Measurements from ENCODE around the gene PCBD1.

Gene PCBD1

DNA sequence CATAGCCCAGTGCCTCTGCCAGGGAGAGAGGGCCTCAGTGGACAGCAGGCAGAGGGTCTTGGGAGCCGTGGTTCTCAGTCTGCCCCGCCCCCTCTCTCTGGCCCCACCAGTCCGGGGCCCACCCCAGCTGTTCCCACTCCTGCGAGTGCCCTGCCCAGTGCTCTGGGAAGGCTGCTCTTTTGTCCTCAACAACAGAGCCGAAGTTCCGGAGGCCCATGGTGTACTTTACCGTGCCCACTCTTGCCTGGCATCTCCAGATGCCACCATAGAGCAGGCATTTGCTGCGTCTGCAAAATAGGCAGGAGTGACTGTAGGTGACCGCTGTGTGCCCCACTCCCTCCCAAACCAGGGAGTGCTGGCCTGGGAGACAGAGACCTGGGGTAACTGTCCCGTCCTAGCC is 29.3 kb upstream of the PCBD1 start:
- no peak for DNase-seq (ENCODE audit: low read depth)

DNA sequence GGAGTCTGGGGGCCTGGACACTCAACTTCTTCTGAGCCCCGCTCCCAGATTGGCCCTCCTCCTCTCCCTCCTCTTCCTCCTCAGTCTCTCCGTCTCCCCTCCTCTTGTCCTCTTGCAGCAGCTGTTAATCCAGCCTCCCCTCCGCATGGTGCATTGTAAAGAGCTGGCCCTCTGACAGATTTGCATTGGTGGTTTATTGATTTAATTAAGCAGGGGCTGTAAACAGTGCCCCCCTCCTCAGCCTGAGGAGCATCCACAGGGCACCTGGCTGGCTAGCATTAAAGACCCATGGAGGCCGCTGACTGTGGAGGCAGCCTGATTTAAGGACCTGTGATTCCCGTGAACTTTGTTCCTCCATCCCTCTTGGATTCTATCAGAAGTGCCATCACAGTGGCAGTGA is 28.9 kb upstream of the PCBD1 start:
- DNase-seq (ENCODE audit: low read depth), result no peak

DNA sequence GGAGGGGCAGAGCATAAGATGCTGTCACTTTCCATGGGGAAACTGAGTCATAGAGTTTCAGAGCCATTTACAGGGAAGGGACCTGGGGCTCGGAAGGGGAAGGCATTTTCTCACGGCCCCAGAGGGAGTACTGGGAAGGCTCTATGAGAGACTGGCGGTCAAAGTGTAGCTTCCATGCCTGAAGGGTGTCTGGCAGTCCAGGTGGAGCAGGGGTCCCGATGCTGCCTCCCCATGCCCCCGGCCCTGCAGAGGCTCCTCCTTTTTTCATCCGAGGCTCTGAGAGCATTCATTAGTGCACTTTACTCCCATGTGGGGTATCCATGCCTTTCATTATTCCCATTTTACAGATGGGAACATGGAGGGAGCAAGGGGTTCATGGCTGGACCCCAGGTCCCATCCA is 27.9 kb upstream of the PCBD1 start:
- DNase-seq (ENCODE audit: low read depth), result no peak

DNA sequence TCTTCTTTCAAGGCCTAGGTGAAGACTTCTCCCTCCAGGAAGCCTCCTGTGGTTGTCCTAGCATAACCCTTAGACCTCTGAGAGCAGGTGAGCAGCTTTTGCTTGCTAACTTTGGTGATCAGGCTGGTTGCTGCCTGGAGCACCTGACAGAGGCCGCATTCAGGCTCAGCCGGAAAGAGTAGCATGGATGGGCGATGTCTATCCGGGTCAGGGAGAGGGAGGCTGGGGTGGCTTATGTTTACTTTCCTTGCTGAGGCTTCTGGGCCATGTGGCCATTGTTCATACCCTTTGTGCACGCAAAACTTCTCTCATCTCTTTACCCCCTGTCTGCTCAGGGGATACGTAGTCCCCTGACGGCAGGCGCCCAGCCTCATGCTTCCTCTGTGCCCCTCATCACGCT is 27.4 kb upstream of the PCBD1 start:
- no peak for DNase-seq (ENCODE audit: low read depth)

DNA sequence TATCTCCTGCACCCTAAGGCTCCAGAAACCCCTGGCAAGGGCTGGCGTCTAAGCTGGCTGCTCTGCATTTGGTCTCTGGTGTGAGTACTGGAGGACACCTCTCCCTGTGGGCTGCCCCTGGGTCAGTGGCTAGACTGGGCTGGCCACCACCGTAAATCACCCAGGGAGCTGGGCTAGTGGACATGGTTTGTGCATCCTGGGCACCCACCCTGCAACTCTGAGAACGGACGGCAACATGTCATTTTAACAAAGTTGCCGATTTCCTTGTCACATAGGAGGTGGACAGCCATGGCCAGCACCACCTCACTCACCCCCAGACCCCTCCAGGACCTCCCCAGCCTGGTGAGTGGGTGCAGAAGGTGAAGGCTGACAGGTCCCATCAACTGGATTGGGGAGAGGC is 26.8 kb upstream of the PCBD1 start:
- no peak for DNase-seq (ENCODE audit: low read depth)

DNA sequence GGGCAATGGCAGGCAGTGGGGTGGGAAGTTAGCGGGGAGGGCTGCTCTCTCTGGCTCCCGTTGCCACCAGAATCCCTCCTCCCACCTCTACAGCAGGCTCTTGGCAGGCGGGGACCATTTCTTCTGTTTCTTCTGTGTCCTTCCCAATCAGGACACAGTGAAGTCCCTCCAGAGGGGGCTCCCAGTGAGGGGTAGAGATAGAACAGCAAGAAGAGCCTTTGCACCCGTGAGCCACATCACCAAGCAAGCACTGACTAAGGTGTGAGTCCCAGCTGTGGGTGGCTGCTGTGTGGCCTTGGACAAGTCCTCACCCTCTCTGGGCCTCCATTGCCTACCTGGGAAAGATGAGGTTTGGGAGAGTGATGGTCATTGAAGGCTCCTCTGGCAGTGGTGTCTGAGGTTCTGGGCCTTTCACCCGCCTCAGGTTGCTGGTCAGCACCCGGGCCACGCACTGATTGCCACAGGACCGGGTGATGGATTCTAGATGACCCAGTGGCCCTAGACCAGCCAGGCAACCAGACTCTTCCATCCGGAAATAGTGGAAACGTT is 26.0 kb upstream of the PCBD1 start:
- no peak for DNase-seq (ENCODE audit: low read depth)

DNA sequence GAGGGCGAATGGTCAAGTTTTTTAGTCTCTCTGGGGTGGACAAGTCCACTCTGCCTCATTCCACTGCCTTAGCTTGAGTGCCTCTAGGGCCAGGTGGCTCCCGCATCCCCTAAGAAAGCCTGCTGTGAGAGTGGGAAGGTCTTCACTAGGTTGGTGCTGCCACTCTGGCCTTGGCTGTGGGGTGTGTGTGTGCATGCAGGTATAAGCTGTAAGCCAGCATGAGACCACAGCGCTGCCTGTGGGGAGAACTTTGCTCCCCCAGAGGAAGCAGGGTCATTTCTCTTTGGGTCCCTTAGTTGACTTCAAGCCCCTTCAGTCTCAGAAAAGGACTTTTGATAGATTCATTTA is 25.5 kb upstream of the PCBD1 start:
- DNase-seq (ENCODE audit: low read depth), result no peak

DNA sequence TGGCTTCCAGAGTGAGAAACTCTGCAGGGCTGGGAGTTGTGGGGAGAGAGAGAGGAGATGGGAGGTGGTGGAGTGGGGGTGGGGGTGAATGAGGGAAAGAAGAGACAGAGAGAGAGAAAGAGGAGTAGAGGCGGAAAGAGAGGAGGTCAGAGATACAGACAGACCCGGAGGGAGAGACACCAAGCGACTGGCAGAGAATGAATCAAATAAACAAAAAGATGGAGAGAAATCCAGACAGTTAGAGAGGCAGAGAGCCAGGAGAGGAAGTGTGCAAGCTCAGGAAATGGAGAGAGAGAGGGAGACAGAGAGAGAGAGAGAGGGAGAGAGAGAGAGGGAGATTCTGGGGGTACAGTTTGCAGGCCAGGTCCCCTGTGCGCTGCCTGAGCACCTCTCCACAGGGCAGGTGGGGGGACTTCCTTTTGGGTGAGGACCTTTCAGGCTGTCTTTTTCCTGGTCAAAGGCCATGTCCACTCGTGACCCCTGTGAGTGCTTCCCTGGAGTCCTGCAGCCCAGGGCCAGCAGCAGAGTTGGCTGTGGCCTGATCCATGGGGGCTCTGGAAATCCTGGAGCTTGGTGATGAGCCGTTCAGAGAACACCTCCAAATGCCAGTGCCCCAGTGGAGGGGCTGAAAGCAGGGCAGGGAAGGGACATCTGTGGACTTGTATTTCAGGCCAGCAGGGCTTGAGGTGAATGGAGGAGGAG is 25.0 kb upstream of the PCBD1 start:
- DNase-seq (ENCODE audit: low read depth), result no peak

DNA sequence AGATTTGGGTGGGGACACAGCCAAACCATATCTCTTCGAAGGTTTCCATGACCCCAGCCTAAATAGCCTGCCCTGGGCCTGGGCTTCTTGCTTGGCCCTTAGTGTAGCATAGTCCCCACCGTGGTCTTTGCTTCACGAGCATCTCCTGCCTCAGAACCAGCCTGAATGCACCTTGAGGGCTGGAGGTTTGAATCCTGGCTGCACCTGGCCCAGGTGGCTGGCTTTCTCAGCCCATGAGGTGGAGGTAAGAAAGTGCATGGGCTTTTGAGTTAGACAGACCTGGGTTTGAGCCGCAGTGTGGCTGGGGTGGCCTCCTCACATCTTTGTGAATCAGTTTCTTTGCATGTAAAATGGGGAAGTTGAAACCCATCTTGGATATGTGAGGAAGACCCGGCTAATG is 24.2 kb upstream of the PCBD1 start:
- DNase-seq (ENCODE audit: low read depth), result no peak

DNA sequence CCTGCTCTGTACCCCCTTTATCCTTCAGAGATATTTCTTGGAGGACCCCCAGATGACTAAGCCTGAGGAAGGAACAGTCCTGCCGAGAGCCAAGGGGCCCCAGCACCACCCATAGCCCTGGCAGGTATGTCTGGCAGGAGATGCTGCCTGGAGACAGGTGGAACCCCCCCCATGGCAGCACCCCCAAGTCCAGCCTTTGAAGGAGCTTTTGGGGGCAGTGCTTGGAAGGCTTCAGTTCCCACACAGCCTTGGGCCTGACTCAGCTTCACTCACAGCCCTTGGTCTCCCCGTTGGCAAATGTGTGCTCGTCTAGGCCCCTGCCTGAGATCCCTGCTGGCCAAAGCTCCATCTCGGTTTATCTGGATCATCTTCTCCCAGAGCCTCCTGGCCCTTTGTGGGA is 23.0 kb upstream of the PCBD1 start:
- no peak for DNase-seq (ENCODE audit: low read depth)

DNA sequence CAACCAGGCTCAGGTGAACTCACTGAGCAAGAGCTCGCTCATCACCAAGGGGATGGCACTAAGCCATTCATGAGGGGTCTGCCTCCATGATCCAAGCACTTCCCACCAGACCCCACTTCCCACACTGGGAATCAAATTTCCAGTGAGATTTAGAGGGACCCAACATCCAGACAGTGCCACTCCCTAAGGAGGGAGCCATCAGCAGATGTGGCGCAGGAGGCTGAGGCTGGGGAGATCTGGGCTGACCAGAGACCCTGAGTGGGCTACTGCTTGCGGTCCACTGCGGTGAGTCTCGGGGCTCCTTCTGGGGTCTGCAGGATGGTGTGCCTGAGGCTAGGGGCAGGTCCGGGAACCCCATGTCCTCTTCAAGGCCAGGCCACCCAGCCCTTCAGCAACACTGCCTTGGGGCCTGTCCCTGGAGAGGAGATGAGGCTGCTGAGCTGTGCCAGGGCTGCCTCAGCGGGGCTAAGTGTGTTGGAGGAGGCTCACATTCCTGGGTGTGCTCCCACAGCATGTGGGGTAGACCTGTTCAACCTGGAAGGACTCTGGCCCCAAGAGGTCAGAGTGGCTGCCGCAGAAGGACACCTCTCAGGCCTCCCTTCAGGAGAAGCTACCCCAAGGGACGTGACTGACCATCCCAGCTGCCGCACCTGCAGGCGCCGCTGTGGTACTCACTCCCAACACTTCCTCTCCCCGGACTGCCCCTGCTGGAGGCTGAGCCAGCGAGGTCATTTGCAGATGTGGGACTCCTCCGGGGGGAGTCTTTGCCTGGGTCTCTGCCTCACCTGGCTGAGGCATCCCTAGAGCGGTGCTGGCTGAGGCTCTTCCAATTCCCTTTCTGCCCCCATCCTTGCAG is 22.3 kb upstream of the PCBD1 start:
- DNase-seq (ENCODE audit: low read depth), result no peak

DNA sequence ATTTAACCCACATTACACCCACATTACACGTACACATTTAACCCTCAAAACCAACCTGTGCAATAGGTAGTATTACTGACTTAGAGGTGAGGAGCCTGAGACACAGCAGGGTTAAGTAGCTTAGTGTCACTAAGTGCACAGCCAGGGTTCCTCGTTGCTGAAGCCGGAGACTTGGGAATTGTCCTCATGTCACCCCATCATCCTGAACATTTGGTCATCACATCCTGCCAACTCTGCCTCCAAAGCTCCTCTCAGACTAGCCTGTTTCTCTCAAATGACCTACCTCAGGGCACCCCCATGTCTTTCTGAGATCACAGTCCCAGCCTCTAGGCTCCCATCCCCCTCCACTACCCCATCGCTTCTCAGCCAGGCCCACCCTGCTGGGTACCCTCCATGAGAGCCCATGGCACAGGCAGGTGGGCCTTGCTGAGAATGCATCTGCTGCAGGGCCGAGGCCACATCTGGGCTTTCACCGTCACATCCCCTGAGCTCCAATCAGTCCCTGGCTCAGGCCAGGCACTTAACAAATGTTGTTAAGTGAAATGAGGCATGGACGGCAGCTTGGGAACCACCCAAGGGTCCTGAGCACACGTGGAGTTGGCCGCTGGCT is 21.1 kb upstream of the PCBD1 start:
- no peak for DNase-seq (ENCODE audit: low read depth)

DNA sequence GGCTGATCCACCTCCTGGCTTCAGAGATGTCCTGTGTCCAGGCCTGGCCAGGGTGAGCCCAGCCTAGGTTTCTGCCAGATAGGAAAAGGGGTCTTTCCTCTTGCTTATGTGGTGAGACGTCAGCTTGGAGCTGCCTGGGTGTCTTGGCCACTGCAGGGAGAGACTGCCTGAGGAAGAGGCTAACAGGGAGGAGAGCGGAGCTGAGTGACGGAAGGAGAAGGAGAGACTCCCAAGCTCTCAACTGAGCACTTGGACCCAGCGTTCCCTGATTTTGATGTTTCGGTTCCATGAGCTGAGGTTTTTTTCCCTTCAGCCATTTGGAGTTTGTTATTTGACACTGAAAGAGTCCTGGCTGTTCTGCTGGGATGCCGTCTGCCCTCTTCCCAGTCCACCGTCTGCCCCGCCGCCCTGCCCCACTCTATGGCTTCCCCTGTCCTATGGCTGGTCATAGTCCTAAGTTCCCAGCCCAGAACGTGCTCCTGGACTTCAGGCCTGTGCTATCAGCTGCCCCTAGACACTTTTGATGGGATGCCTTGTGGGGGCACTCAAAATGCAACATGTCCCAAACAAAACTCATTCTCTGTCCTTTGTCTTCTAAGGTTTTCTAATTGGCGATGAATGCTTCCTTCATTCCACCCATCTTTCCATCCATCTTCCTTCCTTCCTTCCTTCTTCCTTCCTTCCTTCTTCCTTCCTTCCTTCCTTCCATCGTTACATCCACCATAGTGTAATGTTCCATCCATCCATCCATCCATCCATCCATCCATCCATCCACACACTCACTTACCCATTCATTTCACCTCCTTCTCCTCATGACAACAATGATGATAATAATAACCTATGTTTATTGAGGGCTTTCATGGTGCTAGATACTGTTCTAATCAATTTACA is 20.3 kb upstream of the PCBD1 start:
- no peak for DNase-seq (ENCODE audit: low read depth)

DNA sequence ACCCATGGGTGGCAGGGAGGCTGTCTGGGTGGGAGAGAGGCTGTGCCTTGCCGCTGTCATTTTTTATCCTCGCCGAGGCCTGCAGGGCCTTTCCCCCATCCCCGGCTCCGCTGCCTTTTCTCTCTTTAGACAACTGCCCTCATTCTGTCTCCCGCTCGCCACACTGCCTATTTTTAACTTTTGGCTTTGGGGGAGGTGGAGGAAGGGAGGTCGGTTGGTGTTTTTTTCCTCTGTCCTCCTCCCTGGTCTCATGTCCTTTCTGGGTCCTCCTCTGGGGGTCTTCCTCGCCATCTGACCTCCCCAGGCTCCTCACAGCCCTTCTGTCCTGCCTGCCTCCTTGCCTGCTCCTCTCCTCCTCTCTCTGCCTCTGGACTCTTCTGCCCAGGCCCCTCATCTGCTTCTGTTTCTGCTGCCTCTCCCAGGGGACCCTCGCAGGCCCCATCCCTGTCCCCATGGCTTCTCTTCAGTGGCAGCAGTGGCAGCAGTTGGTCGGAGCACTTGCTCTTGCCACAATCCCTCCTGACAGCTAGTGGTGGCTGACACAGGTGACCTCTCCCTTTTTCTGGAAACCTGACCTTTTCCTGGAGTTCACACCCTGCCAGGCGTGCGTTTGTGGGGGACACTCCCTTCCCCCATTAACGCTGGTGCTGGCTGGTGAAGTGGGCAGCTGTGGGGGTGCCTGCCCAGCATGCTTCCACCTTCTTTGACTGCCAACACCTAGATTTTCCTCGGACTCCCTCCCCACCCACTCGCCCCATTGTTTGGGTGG is 19.5 kb upstream of the PCBD1 start:
- DNase-seq (ENCODE audit: low read depth), result no peak

DNA sequence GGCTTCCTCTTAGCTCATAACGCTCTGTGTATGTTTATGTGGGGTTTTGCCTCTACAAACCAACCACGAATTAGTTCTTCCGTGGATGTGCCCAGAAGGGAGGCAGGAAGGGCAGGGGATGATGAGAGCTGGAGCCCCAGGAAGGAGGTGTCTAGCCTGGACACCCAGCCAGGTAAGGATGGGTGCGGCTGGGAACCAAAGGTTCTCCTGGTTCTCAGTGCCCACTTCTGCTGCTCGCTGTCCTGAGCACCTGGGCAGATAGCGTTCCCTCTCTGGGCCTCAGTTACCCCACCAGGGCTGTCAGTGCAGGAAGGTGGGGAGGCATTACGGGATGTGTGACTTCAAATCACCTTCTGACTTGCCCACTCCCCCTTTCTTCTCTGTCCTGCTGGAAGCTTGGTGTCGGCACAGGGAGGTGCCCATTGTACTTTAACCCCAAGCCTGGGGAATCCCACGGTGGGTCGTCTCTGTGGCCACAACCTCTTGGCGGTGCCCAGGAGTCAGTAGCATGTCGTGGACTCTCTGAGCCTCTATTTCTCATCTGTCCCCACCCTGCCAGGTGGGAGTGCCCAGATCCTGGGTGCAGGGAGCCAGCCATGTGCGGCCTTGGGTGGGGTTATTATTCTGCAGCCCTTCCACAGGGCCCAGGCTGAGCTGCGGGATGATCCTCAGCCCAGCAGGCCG is 18.7 kb upstream of the PCBD1 start:
- DNase-seq (ENCODE audit: low read depth), result no peak

DNA sequence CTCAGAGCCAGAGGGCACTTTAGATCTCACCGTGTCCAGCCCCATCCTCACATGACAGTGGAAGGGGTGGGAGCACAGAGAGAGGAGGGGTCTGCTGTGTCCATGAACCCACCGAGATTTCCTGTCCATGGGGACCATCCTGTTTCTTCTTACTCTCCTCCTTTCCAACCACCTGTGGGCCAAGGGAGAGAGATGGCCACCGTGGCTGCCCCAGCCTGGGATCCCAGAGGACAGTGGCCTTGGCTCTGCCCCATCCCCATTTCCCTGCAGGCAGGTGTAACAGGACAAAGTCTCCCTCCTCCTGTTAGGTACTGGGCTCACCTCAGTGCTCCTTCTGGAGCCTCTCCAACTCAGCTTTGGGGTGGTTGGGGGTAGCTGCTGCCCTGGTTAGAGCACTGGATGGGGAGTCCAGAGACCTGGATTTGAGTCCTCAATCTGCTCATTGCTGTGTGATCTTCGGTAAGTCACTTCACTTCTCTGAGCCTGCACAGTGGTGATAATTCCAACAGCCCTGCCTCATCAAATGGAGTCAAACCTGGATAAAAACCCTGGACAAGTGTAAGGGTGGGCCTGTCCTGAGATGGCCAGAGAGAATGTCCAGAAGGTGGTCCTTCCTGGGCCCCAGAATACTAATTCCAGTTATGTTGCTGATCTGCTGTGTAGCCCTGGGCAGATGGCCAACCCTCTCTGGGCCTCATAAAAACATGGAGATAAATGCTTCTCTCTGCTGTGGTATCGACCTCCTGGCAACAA is 17.8 kb upstream of the PCBD1 start:
- DNase-seq (ENCODE audit: low read depth), result no peak

DNA sequence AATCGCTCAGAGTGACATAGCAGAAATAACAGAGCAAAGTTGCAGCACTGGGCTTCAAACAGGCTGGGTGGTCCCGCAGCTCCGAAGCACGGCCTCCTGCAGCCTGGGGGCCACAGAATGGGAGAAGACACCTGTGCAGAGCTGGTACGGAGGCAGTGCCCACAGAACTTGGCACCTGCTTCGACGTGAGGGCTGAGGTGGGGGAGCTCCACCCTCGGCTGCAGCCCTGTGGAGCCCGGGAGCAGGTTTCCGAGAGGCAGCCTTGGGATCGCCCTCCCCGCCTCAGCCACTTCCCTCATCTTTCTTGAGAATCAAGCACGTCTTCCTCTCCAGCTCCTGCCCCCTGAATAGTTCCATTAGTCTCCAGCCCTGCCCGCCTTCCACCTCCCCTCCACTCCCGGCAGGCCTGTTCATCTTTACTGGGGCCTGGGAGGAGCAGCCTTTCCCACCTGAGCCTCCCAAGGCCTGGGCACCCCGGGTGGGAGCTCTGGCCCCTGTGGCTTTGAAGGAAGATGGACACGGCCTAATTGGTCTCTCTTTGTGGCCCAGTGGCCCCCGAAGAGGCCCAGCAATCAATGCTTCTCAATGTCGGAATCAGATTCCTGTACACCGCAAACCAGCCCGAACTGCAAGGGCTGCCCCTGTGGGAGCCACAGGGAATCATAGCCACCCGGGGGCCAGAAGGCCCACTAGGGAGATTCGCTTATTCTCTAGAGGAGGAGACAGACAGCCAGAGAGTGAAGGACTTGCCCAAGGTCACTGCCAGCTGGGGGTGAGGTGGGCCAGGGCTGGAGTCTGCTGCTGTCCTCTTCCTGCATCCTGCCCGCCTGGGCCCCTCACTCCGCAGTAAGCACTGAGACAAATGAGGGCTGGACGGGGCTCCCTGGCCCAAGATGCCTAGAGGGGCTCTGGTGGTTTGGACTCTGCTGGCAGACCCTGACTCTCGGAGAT is 17.0 kb upstream of the PCBD1 start:
- DNase-seq (ENCODE audit: low read depth), result no peak

DNA sequence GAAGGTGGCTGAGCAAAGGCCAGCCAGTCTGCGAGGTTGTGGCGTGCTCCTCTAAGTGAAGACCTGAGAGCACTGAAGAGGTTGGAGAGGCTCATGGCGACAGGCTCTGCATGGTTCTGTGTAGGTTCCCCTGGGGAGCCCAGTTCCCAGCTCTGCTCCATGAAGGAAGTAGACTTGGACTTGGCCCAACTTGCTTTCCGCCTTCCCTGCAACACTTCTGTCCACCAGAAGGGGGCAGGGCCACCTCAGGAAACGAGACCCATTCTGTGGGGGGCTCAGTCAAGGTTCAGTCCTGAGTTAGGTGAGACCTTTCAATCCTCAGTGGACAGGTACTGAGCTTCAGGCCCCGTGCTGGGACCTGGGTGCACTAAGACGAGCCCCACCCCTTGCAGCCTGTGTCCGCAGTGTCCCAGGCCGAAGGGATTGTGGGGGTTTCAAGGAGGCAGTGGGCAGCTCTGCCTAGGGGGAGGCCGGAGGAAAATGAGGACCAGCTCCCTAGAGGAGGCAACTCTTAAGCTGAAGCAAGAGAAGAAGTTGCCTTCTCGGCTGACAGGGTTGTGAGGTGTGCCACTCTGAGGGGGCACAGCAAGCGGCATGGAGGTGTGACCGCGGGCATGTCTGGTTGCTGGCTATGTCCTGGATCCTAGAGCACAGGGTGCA is 15.0 kb upstream of the PCBD1 start:
- no peak for DNase-seq (ENCODE audit: low read depth)

Measured in stimulated activated CD8-positive, alpha-beta memory T cell treated with anti-CD3 and anti-CD28 coated beads, Interleukin-4, amount 100 ng/mL, for 24 hours (primary cell).